Measurements from ENCODE around the gene SLC41A2.

DNA sequence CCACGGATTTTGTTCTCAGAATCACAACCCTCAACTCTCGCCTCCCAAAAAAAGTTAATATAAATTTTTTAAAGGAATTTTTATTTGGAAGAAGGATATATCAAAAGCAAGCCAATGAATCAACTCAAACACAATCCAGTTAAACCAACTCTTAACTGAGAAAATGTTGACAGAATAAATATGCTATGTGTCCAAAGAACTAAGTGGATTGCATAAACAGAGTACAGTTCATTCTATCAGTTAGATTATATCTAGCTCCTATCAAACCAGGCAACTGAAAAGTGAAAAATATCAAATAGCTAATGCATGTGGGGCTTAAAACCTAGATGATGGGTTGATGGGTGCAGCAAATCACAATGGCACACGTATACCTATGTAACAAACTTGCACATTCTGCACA is 16.6 kb downstream of the SLC41A2 start:
- TF ChIP-seq, protein P1, sequence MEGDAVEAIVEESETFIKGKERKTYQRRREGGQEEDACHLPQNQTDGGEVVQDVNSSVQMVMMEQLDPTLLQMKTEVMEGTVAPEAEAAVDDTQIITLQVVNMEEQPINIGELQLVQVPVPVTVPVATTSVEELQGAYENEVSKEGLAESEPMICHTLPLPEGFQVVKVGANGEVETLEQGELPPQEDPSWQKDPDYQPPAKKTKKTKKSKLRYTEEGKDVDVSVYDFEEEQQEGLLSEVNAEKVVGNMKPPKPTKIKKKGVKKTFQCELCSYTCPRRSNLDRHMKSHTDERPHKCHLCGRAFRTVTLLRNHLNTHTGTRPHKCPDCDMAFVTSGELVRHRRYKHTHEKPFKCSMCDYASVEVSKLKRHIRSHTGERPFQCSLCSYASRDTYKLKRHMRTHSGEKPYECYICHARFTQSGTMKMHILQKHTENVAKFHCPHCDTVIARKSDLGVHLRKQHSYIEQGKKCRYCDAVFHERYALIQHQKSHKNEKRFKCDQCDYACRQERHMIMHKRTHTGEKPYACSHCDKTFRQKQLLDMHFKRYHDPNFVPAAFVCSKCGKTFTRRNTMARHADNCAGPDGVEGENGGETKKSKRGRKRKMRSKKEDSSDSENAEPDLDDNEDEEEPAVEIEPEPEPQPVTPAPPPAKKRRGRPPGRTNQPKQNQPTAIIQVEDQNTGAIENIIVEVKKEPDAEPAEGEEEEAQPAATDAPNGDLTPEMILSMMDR (IDR thresholded peaks at IDR 0.05; ENCODE audit: insufficient read depth, low read length) = no peak
- TF ChIP-seq POLR2AphosphoS5 (IDR thresholded peaks at IDR 0.05; ENCODE audit: low read depth) (no peak), SPI1 (IDR thresholded peaks at IDR 0.05; ENCODE audit: borderline replicate concordance, low read depth) (no peak)
- TF ChIP-seq, protein P2, sequence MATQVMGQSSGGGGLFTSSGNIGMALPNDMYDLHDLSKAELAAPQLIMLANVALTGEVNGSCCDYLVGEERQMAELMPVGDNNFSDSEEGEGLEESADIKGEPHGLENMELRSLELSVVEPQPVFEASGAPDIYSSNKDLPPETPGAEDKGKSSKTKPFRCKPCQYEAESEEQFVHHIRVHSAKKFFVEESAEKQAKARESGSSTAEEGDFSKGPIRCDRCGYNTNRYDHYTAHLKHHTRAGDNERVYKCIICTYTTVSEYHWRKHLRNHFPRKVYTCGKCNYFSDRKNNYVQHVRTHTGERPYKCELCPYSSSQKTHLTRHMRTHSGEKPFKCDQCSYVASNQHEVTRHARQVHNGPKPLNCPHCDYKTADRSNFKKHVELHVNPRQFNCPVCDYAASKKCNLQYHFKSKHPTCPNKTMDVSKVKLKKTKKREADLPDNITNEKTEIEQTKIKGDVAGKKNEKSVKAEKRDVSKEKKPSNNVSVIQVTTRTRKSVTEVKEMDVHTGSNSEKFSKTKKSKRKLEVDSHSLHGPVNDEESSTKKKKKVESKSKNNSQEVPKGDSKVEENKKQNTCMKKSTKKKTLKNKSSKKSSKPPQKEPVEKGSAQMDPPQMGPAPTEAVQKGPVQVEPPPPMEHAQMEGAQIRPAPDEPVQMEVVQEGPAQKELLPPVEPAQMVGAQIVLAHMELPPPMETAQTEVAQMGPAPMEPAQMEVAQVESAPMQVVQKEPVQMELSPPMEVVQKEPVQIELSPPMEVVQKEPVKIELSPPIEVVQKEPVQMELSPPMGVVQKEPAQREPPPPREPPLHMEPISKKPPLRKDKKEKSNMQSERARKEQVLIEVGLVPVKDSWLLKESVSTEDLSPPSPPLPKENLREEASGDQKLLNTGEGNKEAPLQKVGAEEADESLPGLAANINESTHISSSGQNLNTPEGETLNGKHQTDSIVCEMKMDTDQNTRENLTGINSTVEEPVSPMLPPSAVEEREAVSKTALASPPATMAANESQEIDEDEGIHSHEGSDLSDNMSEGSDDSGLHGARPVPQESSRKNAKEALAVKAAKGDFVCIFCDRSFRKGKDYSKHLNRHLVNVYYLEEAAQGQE (IDR thresholded peaks at IDR 0.05; ENCODE audit: insufficient replicate concordance, low read depth) = no peak
